A549 treated with GW870086 at 1 μM for 4 hours (cell line): ENCODE results near the gene TOR1AIP2. TPM values are rescaled to one million over a fixed set of nuclear protein-coding genes. Genes with fewer than 3 reads are reported as not detected.

Experiments used
- total RNA-seq: library from RNA; stranded (reverse); fragments of 200-300 nt; extraction: Qiagen RNA extraction; gene quantifications from 5 replicates; pipeline ENCODE4 v1.2.3, GENCODE V29; 2022; ENCODE audit warnings: low read depth

TOR1AIP2 gene
- 16.3 to 19.6 TPM (median 18.1 TPM) in 5 replicates for total RNA-seq

DNA sequence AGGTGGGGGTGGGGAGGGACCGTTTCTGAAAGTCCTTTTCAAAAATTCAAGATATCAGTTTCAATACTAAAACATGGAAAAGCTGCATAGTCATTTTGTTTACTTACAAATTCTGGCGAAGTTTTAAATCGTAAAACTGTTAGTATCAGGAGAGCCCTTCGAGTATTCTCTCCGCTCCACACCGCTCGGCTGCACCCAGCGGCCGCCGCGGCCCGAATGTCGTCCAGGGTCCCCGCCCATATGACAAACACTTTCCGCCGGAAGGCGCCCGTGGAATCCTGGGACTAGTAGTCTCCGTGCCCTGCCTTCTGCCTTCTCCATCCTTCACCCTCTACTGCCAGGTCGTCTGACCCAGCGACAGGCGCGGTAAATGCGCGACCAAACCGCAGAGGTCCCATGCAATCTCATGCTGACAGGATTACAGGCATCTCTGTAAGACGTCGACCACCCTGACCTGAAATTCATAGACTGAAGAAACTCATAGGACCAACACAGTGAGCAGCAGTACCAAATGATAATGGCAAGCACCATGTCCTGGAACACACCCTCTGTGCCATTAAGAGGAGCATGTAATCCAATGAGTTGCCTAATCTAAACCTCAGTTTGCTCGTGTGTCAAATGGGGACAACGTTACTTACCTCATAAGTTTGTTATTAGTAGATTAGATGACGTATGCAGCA is at the start of gene TOR1AIP2:
TSS of gene TOR1AIP2 (minus strand) at position 218 of the 680 bp plus-strand sequence. CDS start 25,138 bp downstream, outside the sequence.

DNA sequence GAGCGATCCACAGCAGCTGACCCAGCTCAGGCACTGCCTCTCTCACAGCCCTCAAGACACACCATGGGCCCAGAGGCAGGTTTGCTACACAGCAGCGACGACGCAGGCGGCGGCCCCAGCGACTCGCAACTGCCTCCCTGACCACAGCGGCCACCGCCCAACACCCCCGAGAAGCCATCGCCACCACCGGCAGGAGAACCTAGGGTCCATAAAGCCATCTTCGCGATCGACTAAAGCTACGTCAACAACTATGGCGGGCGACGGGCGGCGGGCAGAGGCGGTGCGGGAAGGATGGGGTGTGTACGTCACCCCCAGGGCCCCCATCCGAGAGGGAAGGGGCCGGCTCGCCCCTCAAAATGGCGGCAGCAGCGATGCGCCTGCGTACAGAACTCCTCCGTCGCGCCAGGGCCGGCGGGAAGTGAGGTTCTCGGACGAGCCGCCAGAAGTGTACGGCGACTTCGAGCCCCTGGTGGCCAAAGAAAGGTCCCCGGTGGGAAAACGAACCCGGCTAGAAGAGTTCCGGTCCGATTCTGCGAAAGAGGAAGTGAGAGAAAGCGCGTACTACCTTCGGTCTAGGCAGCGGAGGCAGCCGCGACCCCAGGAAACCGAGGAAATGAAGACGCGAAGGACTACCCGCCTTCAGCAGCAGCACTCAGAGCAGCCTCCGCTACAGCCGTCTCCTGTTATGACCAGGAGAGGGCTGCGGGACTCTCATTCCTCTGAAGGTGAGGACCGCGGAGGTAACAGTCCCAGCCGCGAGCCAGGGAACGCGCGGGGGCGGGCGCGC is 4.8 kb upstream of the TOR1AIP2 start, which contains the start of gene TOR1AIP1:
TSS of gene TOR1AIP1 (plus strand) at position 33 of the 787 bp plus-strand sequence. CDS start at position 251, 218 bp downstream.

Other genes with a start within 250 kb of the TOR1AIP2 start
- not detected in 5 replicates for gene FAM163A, start 134.5 kb downstream of the TOR1AIP2 start, total RNA-seq
- gene TOR1AIP1, start 4.5 kb upstream of the TOR1AIP2 start, total RNA-seq = 26.5 to 33.9 TPM (median 32.7 TPM) in 5 replicates
- gene CEP350, start 77.0 kb upstream of the TOR1AIP2 start, total RNA-seq = 7.8 to 13.0 TPM (median 11.7 TPM) in 5 replicates